B cell (primary cell): Measurements from ENCODE around the gene PDZD7. TPM values are rescaled to one million over a fixed set of nuclear protein-coding genes. Genes with fewer than 3 reads are reported as not detected.
A peak's percentile ranks its signal among the peaks of the same experiment; 100 is the strongest.

Source experiments
- ATAC-seq: fragments of 200-7000 bp; cut with Tn5 transposase; one replicate; pipeline ENCODE4 v1.10.0; 2021; ENCODE audit warnings: low read depth, mild to moderate bottlenecking, moderate number of reproducible peaks, moderate library complexity
- CTCF ChIA-PET: fragments of 350-600 bp; sonication (Branson Sonifier 250); formaldehyde crosslinking; loops from one replicate; lab custom pipeline; 2021; ENCODE audit warnings: antibody characterized with exemption, inconsistent platforms; lab: Charles Lee
- POLR2A ChIA-PET: fragments of 350-600 bp; sonication (Branson Sonifier 250); formaldehyde crosslinking; loops from one replicate; lab custom pipeline; 2021; ENCODE audit warnings: antibody characterized with exemption; lab: Charles Lee
- DNase-seq: peaks from one replicate; pipeline ENCODE4 v3.0.0; 2013
- H2AFZ ChIP-seq: 2 replicates; pipeline ENCODE4 v1.6.1; 2012; ENCODE audit warnings: mild to moderate bottlenecking, low read depth, low read length; ENCODE audit not compliant: insufficient read depth, poor library complexity, severe bottlenecking
- H3K27ac ChIP-seq, 2 donors: 1 replicate in 1 of 2; 2 replicates in 1 of 2; pipeline ENCODE4 v1.5.1; 2012 to 2013; ENCODE audit warnings: low read length in 2 of 2, mild to moderate bottlenecking in 2 of 2, moderate library complexity in 1 of 2
- H3K27me3 ChIP-seq, 4 experiments: fragments of 200-600 bp in 1 of 4; sonication (generic) in 1 of 4; replicated peaks in 1 of 4; 1 replicate in 2 of 4; 2 replicates in 2 of 4; pipeline versions ENCODE4 v1.6.1 to v1.7.0; 2013 to 2016; ENCODE audit warnings: low read length in 3 of 4, mild to moderate bottlenecking in 2 of 4, mixed read lengths in 1 of 4, moderate library complexity in 1 of 4; ENCODE audit not compliant: insufficient read depth in 4 of 4, control insufficient read depth in 3 of 4; ENCODE audit errors: control extremely low read depth in 1 of 4
- H3K36me3 ChIP-seq, 2 experiments: replicated peaks in 1 of 2; 1 replicate in 1 of 2; 2 replicates in 1 of 2; pipeline versions ENCODE4 v1.6.1 to v1.7.1; 2013; ENCODE audit warnings: low read length in 1 of 2; ENCODE audit not compliant: insufficient read depth in 2 of 2, control insufficient read depth in 1 of 2; ENCODE audit errors: control extremely low read depth in 1 of 2, extremely low read depth in 1 of 2
- H3K4me1 ChIP-seq, 2 donors: fragments of 200-600 bp in 1 of 2; sonication (generic) in 1 of 2; 1 replicate in 1 of 2; 2 replicates in 1 of 2; pipeline versions ENCODE4 v1.5.1 to v1.6.1; 2013 to 2017; ENCODE audit warnings: low read length in 2 of 2; ENCODE audit not compliant: control insufficient read depth in 2 of 2, insufficient read depth in 2 of 2
- H3K4me2 ChIP-seq: replicated peaks from 2 replicates; pipeline ENCODE3; 2012; ENCODE audit warnings: mild to moderate bottlenecking, low read depth, low read length; ENCODE audit not compliant: poor library complexity, severe bottlenecking
- H3K4me3 ChIP-seq, 5 experiments: fragments of 200-600 bp in 1 of 5; sonication (generic) in 1 of 5; 1 replicate in 3 of 5; 2 replicates in 2 of 5; pipeline versions ENCODE4 v1.5.1 to v1.7.0; 2011 to 2016; ENCODE audit warnings: low read length in 4 of 5, mild to moderate bottlenecking in 4 of 5, low read depth in 2 of 5, control low read depth in 1 of 5, moderate library complexity in 1 of 5; ENCODE audit not compliant: insufficient read depth in 1 of 5; ENCODE audit errors: control extremely low read depth in 1 of 5, extremely low read depth in 1 of 5
- H3K79me2 ChIP-seq: fragments of 200-600 bp; sonication (generic); one replicate; pipeline ENCODE4 v1.6.0; 2016; ENCODE audit warnings: low read length; ENCODE audit not compliant: control insufficient read depth, insufficient read depth
- H3K9ac ChIP-seq: fragments of 200-600 bp; sonication (generic); 2 replicates; pipeline ENCODE4 v1.6.1; 2017; ENCODE audit warnings: mild to moderate bottlenecking, low read length, moderate library complexity
- H3K9me3 ChIP-seq, 3 donors: one replicate each; pipeline versions ENCODE4 v1.6.1 to v1.7.1; 2013; ENCODE audit warnings: low read length in 2 of 3; ENCODE audit not compliant: control insufficient read depth in 2 of 3, insufficient read depth in 1 of 3; ENCODE audit errors: control extremely low read depth in 1 of 3
- H4K20me1 ChIP-seq: 2 replicates; pipeline ENCODE4 v1.6.0; 2012; ENCODE audit warnings: mild to moderate bottlenecking, low read length; ENCODE audit not compliant: insufficient read depth, control insufficient read depth, poor library complexity, severe bottlenecking
- H3K27ac Mint-ChIP-seq: one replicate; pipeline ENCODE4 v1.8.0; 2021; ENCODE audit warnings: mixed read lengths
- H3K27me3 Mint-ChIP-seq: one replicate; pipeline ENCODE4 v1.8.0; 2021; ENCODE audit warnings: mixed read lengths
- H3K4me1 Mint-ChIP-seq: one replicate; pipeline ENCODE4 v1.8.0; 2021; ENCODE audit warnings: mixed read lengths
- H3K4me3 Mint-ChIP-seq: one replicate; pipeline ENCODE4 v1.8.0; 2021; ENCODE audit warnings: mixed read lengths
- H3K9me3 Mint-ChIP-seq: one replicate; pipeline ENCODE4 v1.8.0; 2022; ENCODE audit warnings: mixed read lengths; ENCODE audit not compliant: insufficient read depth
- EZH2 ChIP-seq: IDR thresholded peaks from 2 replicates; pipeline ENCODE4 v1.6.1; 2012; ENCODE audit warnings: borderline replicate concordance, low read depth, mild to moderate bottlenecking, moderate library complexity, low read length; ENCODE audit not compliant: insufficient read depth, poor library complexity, severe bottlenecking
- WGBS: methylation state at CpG from one replicate; pipeline ENCODE4 v1.1.5; 2013; ENCODE audit warnings: missing lambda C conversion rate; ENCODE audit not compliant: insufficient coverage; 5-methylcytosine and 5-hydroxymethylcytosine counted together
- intact Hi-C: fragments of 100-400 bp; cut with micrococcal nuclease; formaldehyde crosslinking; loops from one replicate; pipeline ENCODE4 v1.10.0; 2022
- polyA plus RNA-seq: library from polyadenylated mRNA; depleted of rRNA; stranded (reverse); fragments of >200 nt; gene quantifications from 2 replicates; pipeline ENCODE4 v1.2.3, GENCODE V29; 2012
- total RNA-seq, 2 donors: library from RNA; stranded (reverse); fragments of 120-200 nt in 1 of 2; gene quantifications; 1 replicate in 1 of 2; 2 replicates in 1 of 2; pipeline versions ENCODE4 v1.2.3 to v1.2.4, GENCODE V29; 2013 to 2022
- TF ChIP-seq, protein P1 (sequence below): fragments of 200-600 bp; IDR thresholded peaks from one replicate; pipeline ENCODE4 v1.8.0; 2022; ENCODE audit warnings: antibody characterized with exemption, mild to moderate bottlenecking

The PDZD7 gene
- total and polyA plus RNA-seq, 2 donors (not counting 1 experiment from before 2014, with no cell fraction given) = 0.64 to 0.69 TPM

DNA sequence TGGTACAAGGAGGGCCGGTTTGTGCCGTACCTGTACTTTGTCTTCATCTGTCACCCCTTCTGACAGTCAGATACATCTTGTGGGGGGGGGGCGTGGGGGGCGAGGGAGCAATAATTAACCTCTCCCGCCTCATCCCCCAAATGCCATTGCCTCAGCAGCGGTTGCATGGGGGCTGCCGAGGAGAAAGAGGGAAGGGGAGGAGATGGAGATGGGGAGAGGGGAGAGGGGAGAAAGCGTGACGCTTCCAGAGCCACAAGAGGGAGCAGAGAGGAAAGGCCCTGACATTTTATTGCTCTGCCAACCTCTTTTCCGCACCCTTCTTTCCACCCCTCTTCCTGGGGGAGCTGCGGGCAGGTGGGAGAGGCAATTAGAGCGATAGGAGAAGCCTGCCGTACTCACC is 42.7 kb upstream of the PDZD7 start:
- H3K9me3 ChIP-seq = peaks cover 0 to 8% (median 0%) of the 10 kb centered on the region in 3 donors
- H3K36me3 ChIP-seq = no peaks in the 10 kb centered on the region
- H3K79me2 ChIP-seq = no peaks in the 10 kb centered on the region
- H3K4me3 Mint-ChIP-seq = no peak overlapping the region
- no peak overlapping the region for H3K4me2 ChIP-seq
- whole genome bisulfite sequencing = no CpG with 5 or more reads among the region's 13 CpGs
- peaks cover 27% of the 10 kb centered on the region for H3K27me3 Mint-ChIP-seq
- H3K4me1 Mint-ChIP-seq = peaks cover 25% of the 10 kb centered on the region
- TF ChIP-seq, protein P1, sequence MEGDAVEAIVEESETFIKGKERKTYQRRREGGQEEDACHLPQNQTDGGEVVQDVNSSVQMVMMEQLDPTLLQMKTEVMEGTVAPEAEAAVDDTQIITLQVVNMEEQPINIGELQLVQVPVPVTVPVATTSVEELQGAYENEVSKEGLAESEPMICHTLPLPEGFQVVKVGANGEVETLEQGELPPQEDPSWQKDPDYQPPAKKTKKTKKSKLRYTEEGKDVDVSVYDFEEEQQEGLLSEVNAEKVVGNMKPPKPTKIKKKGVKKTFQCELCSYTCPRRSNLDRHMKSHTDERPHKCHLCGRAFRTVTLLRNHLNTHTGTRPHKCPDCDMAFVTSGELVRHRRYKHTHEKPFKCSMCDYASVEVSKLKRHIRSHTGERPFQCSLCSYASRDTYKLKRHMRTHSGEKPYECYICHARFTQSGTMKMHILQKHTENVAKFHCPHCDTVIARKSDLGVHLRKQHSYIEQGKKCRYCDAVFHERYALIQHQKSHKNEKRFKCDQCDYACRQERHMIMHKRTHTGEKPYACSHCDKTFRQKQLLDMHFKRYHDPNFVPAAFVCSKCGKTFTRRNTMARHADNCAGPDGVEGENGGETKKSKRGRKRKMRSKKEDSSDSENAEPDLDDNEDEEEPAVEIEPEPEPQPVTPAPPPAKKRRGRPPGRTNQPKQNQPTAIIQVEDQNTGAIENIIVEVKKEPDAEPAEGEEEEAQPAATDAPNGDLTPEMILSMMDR = no peak
- no peak for TF ChIP-seq EZH2
- no peak overlapping the region for H3K9ac ChIP-seq
- H2AFZ ChIP-seq = no peak overlapping the region
- H3K27ac ChIP-seq = no peak overlapping the region
- intact Hi-C loops = no loop called here
- ChIA-PET POLR2A (interaction anchor here (0.6 to 1.4 kb wide), 2 partner anchors 9 to 42 kb away, joined by 3 to 4 read pairs; partner anchors contain the start of genes PDZD7 and SFXN3), CTCF (interaction anchor here (1.2 to 3.3 kb wide), 3 partner anchors 22 to 69 kb away, joined by 3 to 15 read pairs (median 4); no protein-coding TSS in a partner anchor)
- H3K4me1 ChIP-seq = peaks cover 22 to 32% of the 10 kb centered on the region in 2 donors
- H4K20me1 ChIP-seq = no peaks in the 10 kb centered on the region
- H3K4me3 ChIP-seq = no peak overlapping the region
- DNase-seq = no peak
- ATAC-seq = no peak
- no peak overlapping the region for H3K27ac Mint-ChIP-seq
- peaks cover 0 to 27% (median 19%) of the 10 kb centered on the region in 4 experiments for H3K27me3 ChIP-seq
- no peaks in the 10 kb centered on the region for H3K9me3 Mint-ChIP-seq

DNA sequence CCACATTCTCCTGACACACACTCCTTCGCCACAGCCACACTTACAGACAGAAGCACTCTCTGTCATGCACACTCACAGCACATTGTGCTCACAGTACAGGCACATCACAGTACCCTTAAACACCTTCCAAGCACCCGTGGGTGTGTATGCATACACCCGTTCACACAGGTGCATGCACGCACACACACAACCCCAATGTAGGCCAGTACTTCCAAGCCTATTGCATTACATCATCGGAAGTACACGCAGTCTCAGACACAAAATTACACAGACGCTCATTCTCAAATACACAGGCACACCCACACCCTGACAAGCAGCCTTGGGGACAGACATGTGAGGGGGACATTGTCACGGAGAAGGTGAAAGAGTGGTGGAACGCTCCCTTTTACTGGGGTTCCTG is 42.0 kb upstream of the PDZD7 start:
- Mint-ChIP-seq H3K27me3 (peaks cover 21% of the 10 kb centered on the region), H3K27ac (peak overlapping the region; percentile 56), H3K4me1 (peaks cover 25% of the 10 kb centered on the region), H3K9me3 (no peaks in the 10 kb centered on the region), H3K4me3 (peak overlapping the region; percentile 10)
- intact Hi-C loops = no loop called here
- DNase-seq = no peak
- peaks cover 22 to 32% of the 10 kb centered on the region in 2 donors for H3K4me1 ChIP-seq
- peaks cover 0 to 22% (median 12%) of the 10 kb centered on the region in 4 experiments for H3K27me3 ChIP-seq
- no peak overlapping the region for H3K27ac ChIP-seq
- no peak for ATAC-seq
- no peak overlapping the region for H3K9ac ChIP-seq
- peaks cover 0 to 8% (median 0%) of the 10 kb centered on the region in 3 donors for H3K9me3 ChIP-seq
- 82% methylated on average over 6 of the region's 9 CpGs for WGBS
- CTCF ChIA-PET = interaction anchor here (16.1 kb wide), 1 partner anchor 23 kb away, joined by 227 read pairs; no protein-coding TSS in a partner anchor
- H2AFZ ChIP-seq = no peak overlapping the region
- peak overlapping the region; percentile 55 for H3K4me2 ChIP-seq
- POLR2A ChIA-PET = no interaction called here
- no peaks in the 10 kb centered on the region for H3K36me3 ChIP-seq
- no peaks in the 10 kb centered on the region for H3K79me2 ChIP-seq
- no peak for TF ChIP-seq EZH2
- TF ChIP-seq, protein P1 = no peak
- no peak overlapping the region for H3K4me3 ChIP-seq
- H4K20me1 ChIP-seq = no peaks in the 10 kb centered on the region
